Upper lobe of left lung (tissue), 6 donors: ENCODE measurements around the gene SH2D4B. TPM values are rescaled to one million over a fixed set of nuclear protein-coding genes. Genes with fewer than 3 reads are reported as not detected.

Experiments
- ATAC-seq, 2 donors: fragments of 200-7000 bp; cut with Tn5 transposase; one replicate each; pipeline ENCODE4 v1.9.1; 2022; ENCODE audit warnings: mild to moderate bottlenecking in 2 of 2, moderate library complexity in 2 of 2; ENCODE audit not compliant: low FRiP score in 2 of 2
- DNase-seq, 2 donors: peaks; one replicate each; pipeline ENCODE4 v3.0.0-alpha.2; 2019 to 2020
- H3K27ac ChIP-seq, 4 donors: fragments of 200-600 bp; sonication (generic); one replicate each; pipeline ENCODE4 v1.5.1; 2016 to 2019
- H3K27me3 ChIP-seq, 4 donors: fragments of 200-600 bp; sonication (generic); one replicate each; pipeline ENCODE4 v1.5.1; 2017 to 2019
- H3K36me3 ChIP-seq, 4 donors: fragments of 200-600 bp; sonication (generic); one replicate each; pipeline ENCODE4 v1.5.1; 2016 to 2019
- H3K4me1 ChIP-seq, 4 donors: fragments of 200-600 bp; sonication (generic); one replicate each; pipeline ENCODE4 v1.5.1; 2018 to 2019
- H3K4me3 ChIP-seq, 4 donors: fragments of 200-600 bp; sonication (generic); one replicate each; pipeline ENCODE4 v1.5.1; 2017 to 2019; ENCODE audit warnings: mild to moderate bottlenecking in 2 of 4, moderate library complexity in 1 of 4
- H3K9me3 ChIP-seq, 4 donors: fragments of 200-600 bp; sonication (generic); one replicate each; pipeline ENCODE4 v1.5.1; 2018 to 2019
- CTCF ChIP-seq, 6 experiments: fragments of 450-650 bp in 4 of 6; fragments of 200-600 bp in 2 of 6; sonication (generic) in 2 of 6; IDR thresholded peaks; one replicate each; pipeline ENCODE4 v1.5.1; 2016 to 2019; ENCODE audit warnings: antibody characterized with exemption in 6 of 6
- EP300 ChIP-seq, 4 donors: sonication (generic); formaldehyde crosslinking; IDR thresholded peaks; one replicate each; pipeline ENCODE4 v1.5.1; 2017; ENCODE audit warnings: antibody characterized with exemption in 4 of 4, control low read depth in 2 of 4
- POLR2A ChIP-seq, 4 donors: fragments of 450-650 bp; IDR thresholded peaks; one replicate each; pipeline ENCODE4 v1.5.1; 2016 to 2017; ENCODE audit warnings: antibody characterized with exemption in 4 of 4, mild to moderate bottlenecking in 2 of 4
- POLR2AphosphoS5 ChIP-seq, 2 donors: sonication (generic); formaldehyde crosslinking; IDR thresholded peaks; one replicate each; pipeline ENCODE4 v1.5.1; 2017; ENCODE audit warnings: antibody characterized with exemption in 2 of 2
- WGBS, 2 donors: methylation state at CpG; one replicate each; pipeline ENCODE4 v1.1.5; 2017 to 2018; 5-methylcytosine and 5-hydroxymethylcytosine counted together
- total RNA-seq, 6 donors: library from RNA; depleted of rRNA in 4 of 6; stranded (reverse); fragments of >200 nt in 4 of 6; gene quantifications; one replicate each; pipeline versions ENCODE4 v1.1.0 to v1.2.1, GENCODE V29; 2016 to 2021
- donor health status: DM: no; HTN: no; CAD: no; lungs with moderate emphysema.
- donor health status: DM: no; HTN: yes; CAD: no; lungs with severe emphysema.

Gene SH2D4B
- total RNA-seq, 6 donors from 2014 or later: 0.15 to 1.0 (median 0.55) TPM; not detected in 1

- Histone ChIP-seq H3K36me3 (no peaks in the 10 kb centered on the region), H3K9me3 (no peaks in the 10 kb centered on the region), H3K4me1 (no peaks in the 10 kb centered on the region), H3K27ac (no peak overlapping the region), H3K4me3 (no peak overlapping the region), H3K27me3 (no peaks in the 10 kb centered on the region)
- WGBS, 2 donors: 78 to 86% methylated on average over 5 of the region's 5 CpGs
- DNase-seq (no peak), ATAC-seq (no peak)
- TF ChIP-seq POLR2A (IDR thresholded peaks at IDR 0.05): no peak
- TF ChIP-seq EP300 (IDR thresholded peaks at IDR 0.05): no peak
- no peak for TF ChIP-seq POLR2AphosphoS5 (IDR thresholded peaks at IDR 0.05)
- TF ChIP-seq CTCF (IDR thresholded peaks at IDR 0.05): no peak
Observed at GRCh38 chr10:80589726-80590373, 52.1 kb downstream of the SH2D4B start.

- TF ChIP-seq POLR2AphosphoS5 (IDR thresholded peaks at IDR 0.05) (no peak), CTCF (IDR thresholded peaks at IDR 0.05) (no peak), EP300 (IDR thresholded peaks at IDR 0.05) (no peak), POLR2A (IDR thresholded peaks at IDR 0.05) (no peak)
- Histone ChIP-seq H3K27me3 (no peaks in the 10 kb centered on the region), H3K4me3 (no peak overlapping the region), H3K36me3 (no peaks in the 10 kb centered on the region), H3K4me1 (no peaks in the 10 kb centered on the region), H3K27ac (no peak overlapping the region), H3K9me3 (no peaks in the 10 kb centered on the region)
- 81 to 89% methylated on average over 3 of the region's 3 CpGs for WGBS, 2 donors
- no peak for ATAC-seq
- no peak for DNase-seq
Observed at GRCh38 chr10:80590585-80591125, 53.0 kb downstream of the SH2D4B start.

- no peak overlapping the region for H3K27ac ChIP-seq
- H3K4me3 ChIP-seq: no peak overlapping the region
- no peaks in the 10 kb centered on the region for H3K27me3 ChIP-seq
- ATAC-seq: peak in 1 of 2 donors; percentile 65
- DNase-seq: peak in 1 of 2 donors; percentile 43
- no peaks in the 10 kb centered on the region for H3K4me1 ChIP-seq
- TF ChIP-seq POLR2A (IDR thresholded peaks at IDR 0.05) (no peak), CTCF (IDR thresholded peaks at IDR 0.05) (peak; percentile 44 to 70 (median 47)), EP300 (IDR thresholded peaks at IDR 0.05) (no peak), POLR2AphosphoS5 (IDR thresholded peaks at IDR 0.05) (no peak)
- WGBS, 2 donors: 67% methylated on average over 15 of the region's 15 CpGs
- no peaks in the 10 kb centered on the region for H3K36me3 ChIP-seq
- no peaks in the 10 kb centered on the region for H3K9me3 ChIP-seq
Observed at GRCh38 chr10:80596391-80597257, 58.9 kb downstream of the SH2D4B start.

GRCh38 chr10:80598084-80598798 is 60.5 kb downstream of the SH2D4B start:
- DNase-seq (no peak), ATAC-seq (peak in 1 of 2 donors; percentile 52)
- 63 to 70% methylated on average over 3 of the region's 3 CpGs for WGBS, 2 donors
- Histone ChIP-seq H3K4me1 (no peaks in the 10 kb centered on the region), H3K4me3 (no peak overlapping the region), H3K36me3 (no peaks in the 10 kb centered on the region), H3K9me3 (no peaks in the 10 kb centered on the region), H3K27ac (peak overlapping the region in 1 of 4 donors; percentile 8), H3K27me3 (no peaks in the 10 kb centered on the region)
- TF ChIP-seq CTCF (IDR thresholded peaks at IDR 0.05) (no peak), POLR2AphosphoS5 (IDR thresholded peaks at IDR 0.05) (no peak), POLR2A (IDR thresholded peaks at IDR 0.05) (no peak), EP300 (IDR thresholded peaks at IDR 0.05) (no peak)
